AG09309 (cell line): ENCODE results near the gene CRYBB1.
A peak's percentile ranks its signal among the peaks of the same experiment; 100 is the strongest.
"Not testable (repeated sequence)": the region's sequence is repeated elsewhere in the genome, so short reads cannot be mapped to it uniquely, and the experiment has no call there.

Experiments
- DNase-seq: peaks from one replicate; pipeline ENCODE4 v3.0.0-alpha.2; 2010; ENCODE audit warnings: low read depth
- H3K4me3 ChIP-seq: 2 replicates; pipeline ENCODE4 v1.5.1; 2011; ENCODE audit warnings: mild to moderate bottlenecking, low read depth, low read length, moderate library complexity; ENCODE audit not compliant: control insufficient read depth
- CTCF ChIP-seq: IDR thresholded peaks from 2 replicates; pipeline ENCODE4 v1.5.1; 2011; ENCODE audit warnings: mild to moderate bottlenecking, low read depth, low read length, inconsistent platforms; ENCODE audit not compliant: insufficient read depth, control insufficient read depth; ENCODE audit errors: missing control alignments

Gene CRYBB1

GRCh38 chr22:26615830-26616435 lies 1.9 kb downstream of the CRYBB1 start:
- no peak for DNase-seq
- no peak for TF ChIP-seq CTCF
- H3K4me3 ChIP-seq, result no peak overlapping the region

- TF ChIP-seq CTCF, result no peak
- H3K4me3 ChIP-seq, result no peak overlapping the region
- DNase-seq, result no peak
These were observed 2.7 kb downstream of the CRYBB1 start for GRCh38 chr22:26615149-26615548.

- no peak for TF ChIP-seq CTCF
- H3K4me3 ChIP-seq, result no peak overlapping the region
- DNase-seq, result no peak
These were observed 3.5 kb downstream of the CRYBB1 start for GRCh38 chr22:26614322-26614721.

GRCh38 chr22:26613753-26614152 lies 4.1 kb downstream of the CRYBB1 start:
- DNase-seq, result not testable (repeated sequence)

GRCh38 chr22:26612652-26613051 lies 5.2 kb downstream of the CRYBB1 start:
- DNase-seq, result no peak
- TF ChIP-seq CTCF, result no peak
- H3K4me3 ChIP-seq, result no peak overlapping the region

More at GRCh38 chr22:26613753-26614152, 4.1 kb downstream of the CRYBB1 start:
- not testable (repeated sequence) for H3K4me3 ChIP-seq

GRCh38 chr22:26610996-26611395 lies 6.8 kb downstream of the CRYBB1 start:
- H3K4me3 ChIP-seq, result no peak overlapping the region
- no peak for TF ChIP-seq CTCF
- DNase-seq, result no peak

GRCh38 chr22:26610072-26610958 lies 7.5 kb downstream of the CRYBB1 start:
- no peak for TF ChIP-seq CTCF
- H3K4me3 ChIP-seq, result no peak overlapping the region
- peak; percentile 78 for DNase-seq
